ENCODE results near the gene MPIG6B. TPM values are rescaled to one million over a fixed set of nuclear protein-coding genes. Genes with fewer than 3 reads are reported as not detected.

The MPIG6B gene
- polyA plus RNA-seq, 12 donors, result 0.49 to 1.7 (median 0.63) TPM; not detected in 2

GRCh38 chr6:31737315-31737990 lies 14.3 kb downstream of the MPIG6B start:
- DNase-seq, result peak; percentile 25

GRCh38 chr6:31737991-31738979 lies 15.1 kb downstream of the MPIG6B start:
- peak; percentile 67 for DNase-seq

- DNase-seq, result peak; percentile 99
Measured at GRCh38 chr6:31739639-31740396, 16.6 kb downstream of the MPIG6B start, which contains the start of gene MSH5. MSH5 (plus strand) TSS chr6:31740005; CDS start chr6:31740467, 462 bp downstream.

- DNase-seq, result no peak
Measured at GRCh38 chr6:31740397-31741223, 17.4 kb downstream of the MPIG6B start.

GRCh38 chr6:31741815-31742214 lies 18.6 kb downstream of the MPIG6B start:
- DNase-seq, result no peak

GRCh38 chr6:31742894-31743293 lies 19.7 kb downstream of the MPIG6B start:
- DNase-seq, result no peak

- DNase-seq, result no peak
Measured at GRCh38 chr6:31744422-31744821, 21.2 kb downstream of the MPIG6B start.

- DNase-seq, result no peak
Measured at GRCh38 chr6:31749301-31750036, 26.3 kb downstream of the MPIG6B start.

- DNase-seq, result no peak
Measured at GRCh38 chr6:31750411-31751022, 27.3 kb downstream of the MPIG6B start.

- no peak for DNase-seq
Measured at GRCh38 chr6:31752739-31753319, 29.7 kb downstream of the MPIG6B start.

- no peak for DNase-seq
Measured at GRCh38 chr6:31758281-31758680, 35.1 kb downstream of the MPIG6B start.

- DNase-seq, result no peak
Measured at GRCh38 chr6:31760790-31761189, 37.6 kb downstream of the MPIG6B start.

GRCh38 chr6:31761343-31761742 lies 38.2 kb downstream of the MPIG6B start:
- DNase-seq, result no peak

- no peak for DNase-seq
Measured at GRCh38 chr6:31762356-31762755, 39.2 kb downstream of the MPIG6B start, which contains the start of gene SAPCD1. SAPCD1 (plus strand) TSS chr6:31762656; CDS start chr6:31763055, 399 bp downstream.

- DNase-seq, result no peak
Measured at GRCh38 chr6:31762878-31763618, 39.9 kb downstream of the MPIG6B start.

- DNase-seq, result no peak
Measured at GRCh38 chr6:31763619-31763940, 40.4 kb downstream of the MPIG6B start.

- no peak for DNase-seq
Measured at GRCh38 chr6:31764198-31764597, 41.0 kb downstream of the MPIG6B start.

- no peak for DNase-seq
Measured at GRCh38 chr6:31765559-31765909, 42.4 kb downstream of the MPIG6B start.
